HG03469 (cell line): ENCODE results near the gene BAAT.

Experiments
- ATAC-seq: cut with Tn5 transposase; IDR thresholded peaks from one replicate; pipeline ENCODE4 v1.9.1; 2021; ENCODE audit warnings: mild to moderate bottlenecking, moderate library complexity, moderate number of reproducible peaks; ENCODE audit not compliant: unreplicated experiment

BAAT gene

DNA sequence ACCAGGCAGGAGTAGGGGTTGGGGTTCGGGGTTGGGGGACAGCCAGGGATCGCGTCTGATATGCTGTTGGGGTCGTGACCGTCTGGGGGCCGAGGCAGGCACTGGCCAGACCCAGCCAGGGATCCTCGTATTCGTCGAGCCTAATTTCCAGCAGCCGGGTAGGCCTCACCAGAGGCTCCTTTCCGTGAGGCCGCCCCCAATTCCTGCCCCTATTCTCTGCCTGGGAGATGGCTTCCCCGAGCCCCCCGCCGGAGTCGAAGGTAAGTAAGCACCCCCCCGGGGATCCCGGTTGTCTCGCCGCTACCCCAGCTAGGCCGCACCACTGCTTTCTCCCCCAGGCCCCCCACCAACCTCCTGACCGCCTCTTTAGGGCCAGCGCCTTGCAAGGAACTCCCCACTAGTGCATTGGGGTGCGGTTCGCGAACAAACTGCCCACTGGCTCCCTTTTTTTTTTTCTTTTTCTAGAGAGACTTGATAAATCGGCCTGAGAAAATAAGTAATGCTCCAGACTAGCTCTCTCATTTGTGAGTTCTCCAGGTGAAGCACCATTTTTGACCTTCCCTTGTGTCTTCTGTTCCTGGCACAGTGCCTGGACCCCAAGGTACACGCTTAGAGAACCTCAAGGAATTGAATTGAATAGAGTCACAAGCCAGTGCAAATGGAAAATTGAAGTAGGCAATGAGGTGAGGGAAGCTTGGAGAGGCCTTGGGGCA lies 14.3 kb upstream of the BAAT start:
- no peak for ATAC-seq

DNA sequence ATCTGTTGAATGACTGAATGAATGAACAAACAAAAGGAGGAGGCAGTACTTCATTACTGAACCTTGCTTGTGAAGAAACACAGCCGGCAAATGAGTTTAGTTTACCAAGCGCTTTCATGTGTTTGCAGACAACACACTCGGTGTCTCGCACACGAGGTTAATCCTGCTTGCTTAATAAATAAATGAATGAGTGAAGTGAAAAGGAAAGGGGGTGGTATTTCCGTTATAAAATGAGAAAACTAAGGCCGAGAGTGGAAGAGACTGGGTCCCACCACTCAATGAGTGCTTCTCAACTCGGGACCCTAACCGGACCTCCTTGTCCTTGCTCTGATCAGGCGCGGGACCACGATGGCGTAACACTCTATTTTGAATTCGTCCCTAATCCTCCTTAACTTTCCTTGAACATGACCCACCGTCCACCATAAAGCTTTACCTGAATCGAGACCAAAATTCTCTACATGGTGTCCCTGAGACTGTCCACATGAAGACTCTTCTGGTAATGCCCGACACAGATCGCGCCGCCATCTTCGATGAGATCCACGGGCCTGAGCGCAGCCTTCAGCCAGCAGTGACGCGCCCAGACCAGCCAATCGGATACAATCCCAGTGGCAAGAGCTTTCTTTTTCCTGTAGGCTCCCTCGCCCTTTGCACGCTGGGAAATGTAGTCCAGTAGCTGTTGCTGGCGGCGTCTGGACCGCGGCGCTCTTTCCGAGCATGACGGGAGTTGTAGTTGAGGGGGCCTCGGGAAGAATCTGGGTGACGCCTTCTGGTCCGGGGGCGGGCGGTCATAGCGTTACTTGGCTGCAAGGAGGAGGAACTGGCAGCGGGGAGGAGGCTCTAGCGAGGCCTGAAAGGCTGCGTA lies 13.5 kb upstream of the BAAT start, which contains the start of the genes MRPL50 and ZNF189:
TSS of gene MRPL50 (minus strand) at position 551 of the 862 bp plus-strand sequence. CDS start at position 525, 26 bp downstream.
TSS of gene ZNF189 (plus strand) at position 784 of the 862 bp plus-strand sequence. CDS start 306 bp downstream, outside the sequence.
- peak; percentile 99 for ATAC-seq

DNA sequence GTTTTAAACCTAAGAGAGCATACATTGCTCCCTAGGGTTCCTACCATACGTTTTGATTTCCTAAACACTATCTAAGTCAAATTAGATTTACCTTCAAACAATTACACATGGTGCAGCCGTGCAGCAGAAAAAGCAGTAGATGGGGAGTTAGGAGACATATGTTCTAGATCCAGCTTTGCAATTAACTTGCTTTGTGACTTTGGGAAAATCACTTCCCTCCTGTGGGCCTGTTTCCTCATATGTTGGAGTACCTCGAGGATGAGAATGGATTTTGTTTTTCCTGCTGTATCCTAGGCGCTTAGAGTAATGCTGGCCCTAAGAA lies 12.9 kb upstream of the BAAT start:
- no peak for ATAC-seq

DNA sequence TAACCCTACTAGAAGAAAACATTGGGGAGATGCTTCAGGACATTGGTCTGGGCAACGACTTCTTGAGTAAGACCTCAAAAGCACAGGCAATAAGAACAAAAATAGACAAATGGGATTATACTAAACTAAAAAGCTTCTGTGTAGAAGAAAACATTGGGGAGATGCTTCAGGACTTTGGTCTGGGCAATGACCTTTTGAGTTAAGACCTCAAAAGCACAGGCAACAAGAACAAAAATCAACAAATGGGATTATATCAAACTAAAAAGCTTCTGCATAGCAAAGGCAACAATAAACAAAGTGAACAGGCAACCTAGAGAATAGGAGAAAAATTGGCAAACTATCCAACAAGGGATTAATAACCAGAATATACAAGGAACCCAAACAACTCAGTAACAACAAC lies 9.9 kb upstream of the BAAT start:
- no peak for ATAC-seq

- ATAC-seq = no peak
These were observed 8.3 kb upstream of the BAAT start for GRCh38 chr9:101393135-101393534.

DNA sequence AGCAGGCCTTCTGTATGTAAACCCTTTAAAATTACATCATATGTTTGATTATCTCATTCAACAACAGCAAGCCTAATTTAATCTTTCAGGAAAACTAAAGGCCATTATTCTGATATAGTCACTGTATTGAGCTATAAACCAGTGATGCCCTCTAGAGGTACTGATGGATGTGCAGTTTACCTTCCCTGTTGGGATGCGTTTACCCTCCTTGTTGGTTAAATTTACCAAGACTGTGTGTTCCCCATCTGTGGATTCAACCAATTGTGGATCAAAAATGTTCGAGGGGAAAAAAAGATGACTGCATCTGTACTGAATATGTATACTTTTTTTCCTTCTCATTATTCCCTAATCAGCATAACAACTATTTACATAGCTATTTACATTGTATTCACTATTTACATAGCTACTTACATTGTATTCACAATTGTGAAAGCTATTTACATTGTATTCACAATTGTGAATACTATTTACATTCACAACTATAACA lies 3.7 kb upstream of the BAAT start:
- no peak for ATAC-seq

GRCh38 chr9:101387871-101388506 lies 3.2 kb upstream of the BAAT start:
- peak; percentile 63 for ATAC-seq

DNA sequence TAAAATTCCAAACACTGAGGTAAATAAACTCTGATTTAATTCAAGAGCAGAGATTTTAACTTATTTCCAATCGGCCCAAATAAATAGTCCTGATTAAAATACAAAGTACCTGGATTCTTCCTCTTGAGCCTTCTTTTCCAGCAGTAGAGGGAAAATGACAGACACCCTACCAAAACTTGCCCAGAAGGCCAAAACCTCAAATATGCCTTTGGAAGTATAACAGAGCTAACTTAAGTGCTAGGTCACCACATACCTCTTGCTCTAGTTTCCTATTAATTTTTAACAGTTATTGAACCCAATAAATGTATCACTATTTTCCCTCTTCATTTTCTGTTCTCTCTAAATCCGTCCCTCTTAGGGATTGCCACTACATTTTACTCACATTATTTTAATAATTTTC lies 1.4 kb downstream of the BAAT start:
- no peak for ATAC-seq

GRCh38 chr9:101381833-101382342 lies 2.9 kb downstream of the BAAT start:
- ATAC-seq = no peak

DNA sequence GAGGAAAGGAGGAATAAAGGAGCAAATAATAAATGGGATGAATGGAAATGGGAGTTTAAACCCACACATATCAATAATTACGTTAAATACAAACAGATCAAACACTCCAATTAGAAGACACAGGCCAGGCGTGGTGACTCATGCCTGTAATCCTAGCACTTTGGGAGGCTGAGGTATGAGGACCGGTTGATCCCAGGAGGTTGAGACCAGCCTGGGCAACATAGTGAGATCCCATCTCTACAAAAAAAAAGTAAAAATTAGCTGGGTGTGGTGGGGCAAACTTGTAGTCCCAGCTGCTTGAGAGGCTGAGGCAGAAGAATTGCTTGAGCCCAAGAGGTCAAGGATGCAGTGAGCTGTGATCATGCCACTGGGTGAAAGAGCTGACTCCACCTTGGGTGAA lies 3.7 kb downstream of the BAAT start:
- ATAC-seq = no peak

- ATAC-seq = no peak
These were observed 4.5 kb downstream of the BAAT start for GRCh38 chr9:101380295-101380694.

GRCh38 chr9:101376111-101376848 lies 8.5 kb downstream of the BAAT start:
- ATAC-seq = no peak

- ATAC-seq = no peak
These were observed 9.3 kb downstream of the BAAT start for GRCh38 chr9:101375546-101375945.

- ATAC-seq = no peak
These were observed 12.3 kb downstream of the BAAT start for GRCh38 chr9:101372327-101373118.

- ATAC-seq = no peak
These were observed 13.0 kb downstream of the BAAT start for GRCh38 chr9:101371813-101372212.

DNA sequence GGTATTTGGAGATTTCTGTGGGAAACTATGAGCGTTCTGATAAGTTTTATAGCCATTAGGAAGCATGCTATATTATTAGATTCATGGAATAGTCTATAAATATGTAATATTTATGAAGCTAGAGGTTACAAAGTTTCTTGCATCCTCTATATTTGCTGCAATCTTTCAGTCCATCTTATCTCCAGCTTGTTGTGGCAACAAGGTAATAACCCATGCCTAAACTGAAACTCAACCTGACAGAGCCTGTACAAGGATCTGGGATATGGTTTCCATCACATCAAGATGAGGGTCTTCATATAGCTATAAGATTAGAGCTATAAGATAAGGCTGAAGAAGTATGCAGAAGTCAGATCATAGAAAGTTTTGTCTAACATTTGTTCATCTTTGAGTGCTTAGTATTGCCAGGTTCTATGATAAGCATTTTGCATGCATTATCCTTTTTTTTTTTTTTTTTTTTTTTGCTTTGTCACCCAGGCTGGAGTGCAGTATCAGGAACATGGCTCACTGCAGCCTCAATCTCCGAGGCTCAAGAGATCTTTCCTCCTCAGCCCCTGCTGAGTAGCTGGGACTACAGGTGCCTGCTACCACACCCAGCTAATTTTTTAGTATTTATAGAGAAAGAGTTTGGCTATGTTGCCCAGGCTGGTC lies 14.8 kb downstream of the BAAT start:
- no peak for ATAC-seq

- ATAC-seq = no peak
These were observed 15.5 kb downstream of the BAAT start for GRCh38 chr9:101369286-101369685.

- no peak for ATAC-seq
These were observed 17.5 kb downstream of the BAAT start for GRCh38 chr9:101367323-101367722.

DNA sequence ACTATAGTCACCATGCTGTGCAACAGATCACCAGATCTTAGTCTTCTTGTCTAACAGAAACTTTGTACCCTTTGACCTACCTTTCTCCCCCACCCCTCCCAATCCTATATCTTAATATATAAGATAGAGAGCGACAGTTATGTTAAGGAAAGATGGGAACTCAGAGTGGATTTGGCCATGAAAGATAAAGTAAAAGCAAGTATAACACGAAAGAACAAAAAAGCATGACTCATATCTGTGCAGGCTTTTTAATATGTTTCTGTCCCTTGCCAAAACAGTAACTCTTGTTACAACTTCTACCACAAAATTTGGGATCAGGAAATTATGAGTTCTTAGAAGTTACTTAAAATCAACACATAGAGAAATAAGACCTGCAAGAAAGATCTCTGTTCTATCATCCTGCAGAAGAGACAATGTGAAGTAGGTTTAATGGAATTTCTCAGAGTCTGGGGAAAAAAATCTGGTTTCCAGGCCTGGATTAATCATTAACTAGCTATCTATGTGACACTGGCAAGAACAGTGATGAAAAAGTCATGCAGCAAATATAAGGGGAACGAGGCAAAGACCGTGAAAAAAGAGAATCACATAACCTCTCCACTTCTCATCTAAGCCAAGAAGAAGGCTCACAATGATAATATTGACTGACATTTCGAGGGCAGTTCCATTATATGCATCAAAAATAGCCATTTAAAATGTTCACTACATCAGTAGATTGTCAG lies 18.6 kb downstream of the BAAT start:
- ATAC-seq = no peak
